Putamen (tissue), 1 donor: Measurements from ENCODE around the gene MED17.
"Not testable (repeated sequence)": the region's sequence is repeated elsewhere in the genome, so short reads cannot be mapped to it uniquely, and the experiment has no call there.

Experiments used
- DNase-seq: peaks from one replicate; pipeline ENCODE4 v3.0.0-alpha.2; 2016; ENCODE audit warnings: low spot score

Gene MED17

GRCh38 chr11:93757924-93758865, 25.9 kb upstream of the MED17 start:
- no peak for DNase-seq

DNA sequence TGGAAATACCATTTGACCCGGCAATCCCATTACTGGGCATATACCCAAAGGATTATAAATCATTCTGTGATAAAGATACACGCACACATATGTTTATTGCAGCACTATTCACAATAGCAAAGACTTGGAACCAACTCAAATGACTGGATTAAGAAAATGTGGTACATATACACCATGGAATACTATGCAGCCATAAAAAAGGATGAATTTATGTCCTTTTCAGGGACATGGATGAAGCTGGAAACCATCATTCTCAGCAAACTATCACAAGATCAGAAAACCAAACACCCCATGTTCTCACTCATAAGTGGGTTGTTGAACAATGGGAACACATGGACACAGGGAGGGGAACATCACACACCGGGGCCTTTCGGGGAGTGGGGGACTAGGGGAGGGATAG, 25.0 kb upstream of the MED17 start:
- not testable (repeated sequence) for DNase-seq

GRCh38 chr11:93761910-93762309, 22.2 kb upstream of the MED17 start:
- no peak for DNase-seq

GRCh38 chr11:93765551-93765950, 18.5 kb upstream of the MED17 start:
- DNase-seq, result no peak

DNA sequence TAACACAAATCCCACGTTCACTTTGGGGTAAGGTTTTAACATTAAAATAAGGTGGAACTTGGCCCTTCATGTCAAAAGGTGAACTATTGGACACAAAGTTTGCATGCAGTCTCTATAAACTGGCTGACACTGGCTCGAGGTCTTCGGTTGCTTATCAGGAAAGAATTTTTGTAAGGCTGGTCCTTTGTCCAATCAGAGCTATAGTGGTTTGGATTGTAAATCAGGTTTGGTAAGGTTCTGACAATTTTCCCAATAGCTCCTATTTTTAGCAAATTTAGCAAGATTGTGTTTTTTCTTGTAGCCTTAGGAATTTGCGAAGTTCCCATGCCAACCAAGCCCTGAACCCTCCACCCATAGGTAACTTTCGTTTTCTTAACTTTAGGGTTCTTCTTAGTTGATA, 17.6 kb upstream of the MED17 start:
- no peak for DNase-seq

GRCh38 chr11:93767018-93767417, 17.1 kb upstream of the MED17 start:
- no peak for DNase-seq

DNA sequence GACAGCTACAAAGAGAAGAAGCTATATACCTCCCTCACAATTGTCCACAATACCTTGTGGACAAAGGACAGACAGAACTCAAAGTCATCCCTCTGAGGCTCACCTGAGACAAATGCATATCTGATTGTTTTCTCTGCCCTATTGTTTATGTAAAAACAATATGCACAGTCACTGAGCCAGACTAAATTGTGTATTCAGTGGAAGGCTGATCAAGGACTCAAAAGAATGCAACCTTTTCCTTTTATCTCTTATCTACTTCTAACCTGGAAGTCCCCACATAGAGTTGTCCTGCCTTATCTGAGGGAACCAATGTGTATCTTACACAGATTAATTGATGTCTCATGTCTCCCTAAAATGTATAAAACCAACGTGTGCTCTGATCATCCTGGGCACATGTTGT, 13.9 kb upstream of the MED17 start:
- no peak for DNase-seq

DNA sequence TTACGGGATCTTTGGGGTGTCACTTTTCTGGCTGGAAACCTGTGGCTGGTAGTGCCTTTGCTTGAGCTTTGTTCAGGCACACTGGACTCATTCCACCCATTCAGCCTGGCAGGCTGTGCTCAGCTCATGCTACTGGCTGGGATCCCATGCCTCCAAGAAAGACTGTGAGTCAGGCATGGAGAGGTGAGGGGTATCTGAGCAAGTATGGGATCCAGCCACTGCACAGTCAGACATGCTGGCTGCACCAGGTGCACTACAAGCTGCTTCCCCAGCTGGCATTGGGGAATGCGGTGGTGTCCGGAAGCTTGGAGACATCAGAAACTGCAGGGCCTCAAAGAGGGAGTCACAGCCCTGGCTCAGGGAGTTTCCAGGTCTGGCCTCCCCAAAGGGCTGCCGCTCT, 12.0 kb upstream of the MED17 start:
- DNase-seq, result no peak

DNA sequence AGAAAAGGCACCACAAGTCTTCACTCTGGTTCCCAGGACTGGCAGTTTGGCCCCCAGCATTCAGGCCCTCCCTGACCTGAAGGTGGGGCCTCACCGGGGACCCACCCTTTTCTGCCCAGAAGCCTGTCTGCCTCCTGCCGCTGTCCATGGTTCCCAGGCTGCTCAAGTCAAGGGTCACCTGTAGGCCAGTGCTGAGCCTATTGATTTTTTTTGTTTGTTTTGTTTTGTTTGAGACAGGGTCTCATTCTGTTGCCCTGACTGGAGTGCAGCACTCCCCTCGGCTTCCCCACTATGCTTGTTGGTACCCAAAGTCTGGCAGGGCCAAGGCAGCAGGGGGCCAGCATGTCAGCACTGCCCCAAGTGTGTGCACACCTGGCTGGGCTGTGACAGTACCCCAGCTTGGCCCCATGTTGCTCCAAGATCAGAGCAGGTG, 11.0 kb upstream of the MED17 start:
- DNase-seq, result no peak

DNA sequence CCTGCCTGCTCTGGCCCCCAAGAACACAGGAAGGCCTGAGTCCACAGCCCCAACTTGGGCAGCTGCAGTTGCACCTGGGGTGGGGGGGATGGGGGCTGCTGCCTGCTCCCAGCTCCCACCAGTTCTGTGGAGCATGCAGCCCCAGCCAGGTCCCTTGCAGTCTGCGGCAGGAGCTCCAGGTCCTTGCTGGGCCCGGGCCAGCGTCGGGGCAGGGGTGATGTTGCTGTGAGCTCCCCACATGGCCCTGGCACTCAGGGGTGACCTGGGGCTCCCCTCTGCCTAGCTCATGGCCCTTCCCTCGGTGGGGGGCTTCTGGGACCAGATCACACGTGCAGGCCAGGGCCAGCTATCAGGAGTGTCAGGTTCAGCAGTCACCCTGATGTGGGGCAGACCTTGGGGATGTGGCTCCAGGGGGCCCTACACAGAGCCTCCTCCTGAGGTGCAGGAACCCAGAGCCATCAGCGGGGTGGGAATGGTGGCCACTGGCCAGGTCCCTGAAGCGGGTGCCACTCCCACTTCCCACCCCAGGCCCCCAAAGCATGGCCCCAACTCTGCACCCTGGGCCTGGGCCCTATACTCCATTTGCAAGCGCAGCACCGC, 10.4 kb upstream of the MED17 start:
- no peak for DNase-seq

DNA sequence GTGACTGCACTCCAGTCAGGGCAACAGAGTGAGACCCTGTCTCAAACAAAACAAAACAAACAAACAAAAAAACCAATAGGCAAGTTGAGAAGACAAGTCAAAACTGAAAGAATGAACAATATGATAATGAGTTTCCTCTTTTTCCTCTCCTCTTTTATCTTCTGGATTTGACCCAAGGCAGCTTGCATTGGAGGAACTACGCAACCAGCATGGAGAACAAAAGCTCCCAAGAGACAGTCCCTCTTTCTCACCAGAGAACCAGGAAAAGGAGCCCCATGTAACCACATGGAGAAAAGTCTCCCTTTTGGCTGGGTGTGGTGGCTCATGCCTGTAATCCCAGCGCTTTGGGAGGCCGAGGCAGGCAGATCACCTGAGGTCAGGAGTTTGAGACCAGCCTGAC, 9.5 kb upstream of the MED17 start:
- DNase-seq, result not testable (repeated sequence)

DNA sequence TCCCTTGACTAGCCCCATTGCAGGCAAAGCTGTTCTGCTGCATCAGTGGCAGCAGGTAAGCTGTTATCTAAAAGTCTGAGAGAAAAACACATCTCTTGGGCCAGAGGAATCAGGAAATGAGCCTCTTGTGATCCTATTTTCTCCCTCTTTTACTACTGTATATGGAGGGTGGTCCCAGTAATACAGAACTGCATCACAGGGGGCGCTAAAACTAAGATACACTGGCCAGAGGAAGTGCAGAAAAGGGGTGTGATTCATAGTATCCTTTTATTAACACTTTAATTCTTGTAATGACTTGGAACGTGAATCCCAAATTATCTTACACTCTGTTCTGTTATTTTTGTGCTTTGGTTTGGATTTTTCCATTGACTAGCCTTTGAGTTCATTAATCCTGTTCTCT, 8.8 kb upstream of the MED17 start:
- DNase-seq, result no peak

GRCh38 chr11:93783362-93783761, 720 bp upstream of the MED17 start:
- DNase-seq, result no peak

DNA sequence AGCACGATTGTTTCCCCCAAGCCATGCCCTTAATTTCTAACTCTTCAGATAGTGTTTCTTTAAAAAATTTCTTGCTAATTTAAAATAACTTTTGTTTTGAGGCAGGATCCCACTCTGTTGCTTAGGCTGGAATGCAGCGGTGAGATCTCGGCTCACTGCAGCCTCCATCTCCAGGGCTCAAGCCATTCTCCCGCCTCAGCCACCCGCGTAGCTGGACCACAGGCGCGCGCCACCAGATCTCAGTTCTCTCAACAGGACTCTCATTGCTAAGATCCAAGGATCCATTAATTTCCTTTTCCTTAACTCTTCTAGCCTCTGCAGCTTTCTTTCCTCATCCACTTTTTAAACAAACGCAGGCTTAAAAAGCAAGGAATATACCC, 327 bp upstream of the MED17 start:
- no peak for DNase-seq

GRCh38 chr11:93784935-93785360, 866 bp downstream of the MED17 start:
- no peak for DNase-seq

GRCh38 chr11:93791493-93791892, 7.4 kb downstream of the MED17 start:
- no peak for DNase-seq

DNA sequence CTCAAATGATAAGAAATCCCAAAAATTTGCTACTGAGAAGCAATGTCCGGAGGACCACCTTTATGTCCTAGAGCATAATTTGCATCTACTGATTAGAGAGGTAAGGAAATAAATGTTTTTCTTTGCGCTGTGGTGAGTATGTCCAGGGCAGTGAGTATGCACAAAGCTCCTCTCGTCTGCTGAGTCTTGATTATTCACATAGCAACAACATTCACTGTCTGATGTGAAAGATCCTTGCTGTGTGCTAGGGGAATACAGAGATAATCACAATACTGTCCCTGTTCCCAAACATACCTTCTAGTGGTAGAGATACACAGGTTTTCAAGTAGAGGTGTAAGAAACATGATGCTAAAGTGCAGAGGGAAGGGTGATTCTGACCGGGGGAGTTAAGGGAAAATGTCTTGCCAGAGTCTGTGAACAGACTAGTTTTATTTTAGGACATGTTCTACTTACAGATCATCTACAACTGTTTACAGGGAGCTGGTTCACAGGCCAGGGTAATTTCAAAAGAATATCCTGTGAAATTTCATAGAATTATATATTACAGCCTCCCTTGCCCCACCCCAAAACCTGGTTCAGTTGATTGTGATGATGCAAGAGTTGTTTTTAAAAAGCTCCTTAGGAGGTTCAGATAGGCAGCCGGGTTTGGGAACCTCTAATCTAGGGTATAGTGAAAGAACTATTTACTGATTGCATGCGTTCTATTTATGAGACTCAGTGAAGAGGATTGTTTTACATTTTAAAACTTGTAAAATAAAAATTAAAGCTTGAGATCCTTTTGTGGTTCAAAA, 12.6 kb downstream of the MED17 start:
- DNase-seq, result no peak

GRCh38 chr11:93801366-93801765, 17.3 kb downstream of the MED17 start:
- peak; percentile 43 for DNase-seq

GRCh38 chr11:93804879-93805278, 20.8 kb downstream of the MED17 start:
- DNase-seq, result no peak

- no peak for DNase-seq
Observed at GRCh38 chr11:93807980-93808379, 23.9 kb downstream of the MED17 start.

DNA sequence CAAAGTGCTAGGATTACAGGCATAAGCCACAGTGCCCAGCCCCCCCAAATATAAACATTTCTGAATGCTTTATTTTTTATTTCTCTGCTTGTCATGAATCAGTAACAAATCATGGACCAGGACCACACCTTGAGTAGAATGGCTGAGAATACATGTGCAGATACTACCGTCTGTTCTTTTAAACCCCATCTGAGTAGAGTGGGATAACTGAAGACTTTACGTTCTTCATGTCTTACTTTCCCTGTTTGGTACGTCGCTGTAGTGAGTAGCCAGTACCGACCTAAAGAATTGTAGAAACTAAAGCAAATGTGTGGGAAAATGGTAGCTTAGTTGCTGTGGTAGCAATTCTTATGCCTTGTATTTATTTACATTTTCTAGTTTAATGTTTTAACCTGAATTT, 29.9 kb downstream of the MED17 start:
- DNase-seq, result no peak

- DNase-seq, result no peak
Observed at GRCh38 chr11:93814966-93815633, 31.0 kb downstream of the MED17 start.
